IMR-90 (cell line): Measurements from ENCODE around the gene TMEM154. TPM values are rescaled to one million over a fixed set of nuclear protein-coding genes. Genes with fewer than 3 reads are reported as not detected.

Source experiments
- ATAC-seq: fragments of 200-7000 bp; cut with Tn5 transposase; 2 replicates; pipeline ENCODE4 v1.9.1; 2020; ENCODE audit warnings: low read depth, mild to moderate bottlenecking, moderate library complexity
- BruUV-seq: library from RNA; stranded (reverse); fragments of 400-500 nt; replicated peaks from 2 replicates; lab custom pipeline; 2021; lab: Mats Ljungman, UMichigan
- CTCF ChIA-PET: fragments of 300-600 bp; formaldehyde crosslinking; extraction: SDS; loops from one replicate; lab custom pipeline; 2021; ENCODE audit warnings: antibody characterized with exemption; lab: Yijun Ruan, JAX
- POLR2A ChIA-PET: fragments of 300-600 bp; sonication (Branson Sonifier 250); formaldehyde crosslinking; loops from one replicate; lab custom pipeline; 2022; ENCODE audit warnings: antibody characterized with exemption; ENCODE audit not compliant: unreplicated experiment; lab: Charles Lee
- DNase-seq: peaks from one replicate; pipeline ENCODE4 v3.0.0; 2013
- H2AFZ ChIP-seq: replicated peaks from 2 replicates; pipeline ENCODE3; 2013; ENCODE audit warnings: low read length, mild to moderate bottlenecking; ENCODE audit not compliant: poor library complexity
- H2AK5ac ChIP-seq: 2 replicates; pipeline ENCODE4 v1.6.1; 2013; ENCODE audit warnings: low read depth, low read length, inconsistent platforms
- H2AK9ac ChIP-seq: replicated peaks from 2 replicates; pipeline ENCODE3; 2013; ENCODE audit warnings: mild to moderate bottlenecking, low read depth, low read length, moderate library complexity; ENCODE audit not compliant: poor library complexity
- H2BK120ac ChIP-seq: 2 replicates; pipeline ENCODE4 v1.6.1; 2013; ENCODE audit warnings: low read depth, low read length, inconsistent platforms
- H2BK15ac ChIP-seq: 3 replicates; pipeline ENCODE4 v1.6.1; 2013; ENCODE audit warnings: low read depth, low read length, inconsistent platforms
- H2BK20ac ChIP-seq: 2 replicates; pipeline ENCODE4 v1.6.1; 2013; ENCODE audit warnings: low read depth, mild to moderate bottlenecking, inconsistent platforms, low read length, moderate library complexity
- H2BK5ac ChIP-seq: 2 replicates; pipeline ENCODE4 v1.6.1; 2013; ENCODE audit warnings: mild to moderate bottlenecking, low read depth, low read length, inconsistent platforms; ENCODE audit not compliant: poor library complexity, severe bottlenecking
- H3K14ac ChIP-seq: replicated peaks from 2 replicates; pipeline ENCODE4 v1.6.1; 2013; ENCODE audit warnings: low read depth, low read length, inconsistent platforms
- H3K18ac ChIP-seq: 2 replicates; pipeline ENCODE4 v1.6.1; 2013; ENCODE audit warnings: low read depth, low read length, control low read depth
- H3K23ac ChIP-seq: 2 replicates; pipeline ENCODE4 v1.6.1; 2013; ENCODE audit warnings: low read depth, low read length, inconsistent platforms
- H3K27ac ChIP-seq: 2 replicates; pipeline ENCODE4 v1.5.1; 2013; ENCODE audit warnings: mild to moderate bottlenecking, control low read depth, low read length; ENCODE audit not compliant: insufficient read depth
- H3K27me3 ChIP-seq: 2 replicates; pipeline ENCODE4 v1.6.1; 2013; ENCODE audit warnings: low read length; ENCODE audit not compliant: control insufficient read depth, insufficient read depth
- H3K36me3 ChIP-seq: 2 replicates; pipeline ENCODE4 v1.6.1; 2013; ENCODE audit warnings: low read length, mixed read lengths; ENCODE audit not compliant: control insufficient read depth, insufficient read depth
- H3K4ac ChIP-seq: 2 replicates; pipeline ENCODE4 v1.6.1; 2013; ENCODE audit warnings: low read depth, low read length, inconsistent platforms
- H3K4me1 ChIP-seq: 2 replicates; pipeline ENCODE4 v1.6.1; 2013; ENCODE audit warnings: low read length, mixed read lengths; ENCODE audit not compliant: control insufficient read depth, insufficient read depth
- H3K4me2 ChIP-seq: 2 replicates; pipeline ENCODE4 v1.6.1; 2013; ENCODE audit warnings: low read depth, mild to moderate bottlenecking, control low read depth, low read length, moderate library complexity
- H3K4me3 ChIP-seq: 2 replicates; pipeline ENCODE4 v1.5.1; 2013; ENCODE audit warnings: low read depth, mild to moderate bottlenecking, control low read depth, low read length, moderate library complexity; ENCODE audit not compliant: insufficient read depth
- H3K56ac ChIP-seq: 2 replicates; pipeline ENCODE4 v1.6.1; 2013; ENCODE audit warnings: low read length, inconsistent platforms; ENCODE audit not compliant: insufficient read depth; ENCODE audit errors: extremely low read depth
- H3K79me1 ChIP-seq, 2 experiments: 2 replicates each; pipeline ENCODE4 v1.6.1; 2013; ENCODE audit warnings: low read length in 2 of 2, inconsistent platforms in 1 of 2, low read depth in 1 of 2
- H3K9ac ChIP-seq: 2 replicates; pipeline ENCODE4 v1.6.1; 2013; ENCODE audit warnings: low read depth, low read length, control low read depth
- H3K9me1 ChIP-seq: 2 replicates; pipeline ENCODE4 v1.6.1; 2013; ENCODE audit warnings: low read length, inconsistent platforms; ENCODE audit not compliant: insufficient read depth
- H3K9me3 ChIP-seq: 2 replicates; pipeline ENCODE4 v1.6.1; 2013; ENCODE audit warnings: low read length; ENCODE audit not compliant: control insufficient read depth, insufficient read depth
- H4K20me1 ChIP-seq: 2 replicates; pipeline ENCODE4 v1.6.1; 2013; ENCODE audit warnings: low read length, inconsistent platforms; ENCODE audit not compliant: insufficient read depth
- H4K5ac ChIP-seq: 2 replicates; pipeline ENCODE4 v1.6.1; 2013; ENCODE audit warnings: mild to moderate bottlenecking, low read depth, low read length, control low read depth
- H4K8ac ChIP-seq, 2 experiments: 2 replicates each; pipeline ENCODE4 v1.6.1; 2013; ENCODE audit warnings: low read depth in 2 of 2, low read length in 2 of 2, control low read depth in 1 of 2, inconsistent platforms in 1 of 2
- H4K91ac ChIP-seq: 2 replicates; pipeline ENCODE4 v1.6.1; 2013; ENCODE audit warnings: low read depth, low read length, inconsistent platforms; ENCODE audit not compliant: insufficient read depth
- BHLHE40 ChIP-seq: fragments of 150-350 bp; IDR thresholded peaks from 2 replicates; pipeline ENCODE4 v1.6.1; 2016; ENCODE audit warnings: mild to moderate bottlenecking, low read depth, low read length
- CHD1 ChIP-seq: IDR thresholded peaks from 2 replicates; pipeline ENCODE4 v1.6.1; 2012; ENCODE audit warnings: low read depth, low read length, improper control_type of control experiment
- FOS ChIP-seq: fragments of 150-350 bp; IDR thresholded peaks from 2 replicates; pipeline ENCODE4 v1.6.1; 2016; ENCODE audit warnings: low read depth, low read length
- NFE2L2 ChIP-seq: fragments of 150-350 bp; IDR thresholded peaks from 2 replicates; pipeline ENCODE4 v1.6.1; 2016; ENCODE audit warnings: low read depth, mild to moderate bottlenecking, low read length
- POLR2A ChIP-seq: IDR thresholded peaks from 2 replicates; pipeline ENCODE4 v1.6.1; 2012; ENCODE audit warnings: mild to moderate bottlenecking, low read depth, low read length
- RAD21 ChIP-seq: IDR thresholded peaks from 2 replicates; pipeline ENCODE4 v1.6.1; 2012; ENCODE audit warnings: low read length, improper control_type of control experiment
- RCOR1 ChIP-seq: IDR thresholded peaks from 2 replicates; pipeline ENCODE4 v1.6.1; 2012; ENCODE audit warnings: mild to moderate bottlenecking, low read length, improper control_type of control experiment; ENCODE audit not compliant: insufficient replicate concordance
- WGBS, 2 experiments: methylation state at CpG; one replicate each; pipeline versions ENCODE4 v1.1.5 to v1.1.7; 2013; ENCODE audit warnings: missing lambda C conversion rate in 2 of 2; ENCODE audit not compliant: insufficient read length in 1 of 2; ENCODE audit errors: extremely low coverage in 2 of 2; 5-methylcytosine and 5-hydroxymethylcytosine counted together
- dilution Hi-C: fragments of 300-500 bp; cut with HindIII; formaldehyde crosslinking; loops from one replicate; pipeline ENCODE4 v1.14.3; 2018; ENCODE audit warnings: low sequenced_read_pairs; ENCODE audit not compliant: unreplicated experiment
- in situ Hi-C: fragments of 300-500 bp; cut with MboI; formaldehyde crosslinking; loops from 3 replicates; pipeline ENCODE4 v1.14.3; 2019; ENCODE audit warnings: low sequenced_read_pairs, inconsistent platforms, mixed read lengths
- intact Hi-C: fragments of 100-400 bp; cut with micrococcal nuclease; formaldehyde crosslinking; loops from 2 replicates; pipeline ENCODE4 v1.10.0; 2022
- polyA plus RNA-seq, 3 experiments: library from polyadenylated mRNA; depleted of rRNA; stranded (reverse); fragments of >200 nt; gene quantifications; 2 replicates each; pipeline ENCODE4 v1.2.3, GENCODE V29; 2012; ENCODE audit warnings: low replicate concordance in 1 of 3
- total RNA-seq: library from RNA; depleted of rRNA; stranded (reverse); fragments of >200 nt; gene quantifications from 2 replicates; pipeline ENCODE4 v1.2.3, GENCODE V29; 2012

Gene TMEM154
- total and polyA plus RNA-seq, 2 of the 4 experiments (the other 2 are of a cell fraction): 0.12 to 0.18 TPM

DNA sequence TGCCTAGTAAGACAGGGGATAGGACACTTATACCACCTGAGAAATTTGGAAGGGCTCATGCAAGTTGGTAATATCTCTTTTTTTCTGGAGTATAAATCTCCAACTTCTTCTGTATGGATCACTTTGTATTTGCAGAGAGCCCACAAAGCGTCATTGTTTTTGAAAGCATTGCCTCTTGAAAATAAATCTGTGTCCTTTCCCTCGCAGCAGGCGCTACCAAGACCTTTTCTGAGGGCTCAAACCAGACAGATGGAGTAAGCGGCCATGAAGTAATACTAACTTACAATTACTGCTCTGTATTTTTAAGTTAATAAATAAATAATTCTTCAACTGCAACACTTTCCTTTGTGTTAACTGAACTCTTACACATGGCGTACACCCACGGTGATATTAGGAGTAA is 87.9 kb downstream of the TMEM154 start:
- H3K56ac ChIP-seq: no peak overlapping the region
- peaks cover 10% of the 10 kb centered on the region for H3K27me3 ChIP-seq
- dilution Hi-C loops: no loop called here
- H2BK15ac ChIP-seq: no peak overlapping the region
- in situ Hi-C loops: no loop called here
- H3K9me3 ChIP-seq: no peaks in the 10 kb centered on the region
- H3K23ac ChIP-seq: no peak overlapping the region
- peaks cover 3% of the 10 kb centered on the region; the same call in 1 of the 2 replicates for H3K9me1 ChIP-seq
- no peaks in the 10 kb centered on the region for H4K20me1 ChIP-seq
- DNase-seq: no peak
- no peak overlapping the region for H4K91ac ChIP-seq
- H3K27ac ChIP-seq: no peak overlapping the region
- no peak overlapping the region for H4K8ac ChIP-seq
- H3K79me1 ChIP-seq: no peaks in the 10 kb centered on the region
- no peak overlapping the region for H4K5ac ChIP-seq
- no peak overlapping the region for H3K18ac ChIP-seq
- no peak overlapping the region for H2BK20ac ChIP-seq
- H3K36me3 ChIP-seq: no peaks in the 10 kb centered on the region
- no peak for TF ChIP-seq BHLHE40
- TF ChIP-seq RCOR1: no peak
- no peak for TF ChIP-seq NFE2L2
- TF ChIP-seq POLR2A: no peak
- no peak for TF ChIP-seq RAD21
- TF ChIP-seq CHD1: no peak
- TF ChIP-seq FOS: no peak
- no peak overlapping the region for H3K14ac ChIP-seq
- H2AK5ac ChIP-seq: no peak overlapping the region
- H3K4me1 ChIP-seq: peaks cover 9% of the 10 kb centered on the region; the same call in 1 of the 2 replicates
- WGBS, 2 experiments: no CpG with 5 or more reads among the region's 6 CpGs
- H2BK120ac ChIP-seq: no peak overlapping the region
- no TSS peak for BruUV-seq
- H3K4ac ChIP-seq: no peak overlapping the region
- H3K4me2 ChIP-seq: no peak overlapping the region; the same call in 1 of the 2 replicates
- no peak overlapping the region for H3K4me3 ChIP-seq
- CTCF ChIA-PET: no interaction called here
- H2AK9ac ChIP-seq: no peak overlapping the region
- H2BK5ac ChIP-seq: no peak overlapping the region
- ATAC-seq: no peak
- intact Hi-C loops: no loop called here
- POLR2A ChIA-PET: no interaction called here
- H2AFZ ChIP-seq: no peak overlapping the region
- H3K9ac ChIP-seq: no peak overlapping the region
